Left lung (tissue), 10 donors: Measurements from ENCODE around the gene CCL1. TPM values are rescaled to one million over a fixed set of nuclear protein-coding genes. Genes with fewer than 3 reads are reported as not detected.

Experiments used
- ATAC-seq: fragments of 200-7000 bp; cut with Tn5 transposase; one replicate; pipeline ENCODE4 v1.9.1; 2020; ENCODE audit warnings: moderate library complexity
- DNase-seq, 4 donors: peaks; one replicate each; pipeline ENCODE4 v3.0.0-alpha.2; 2013 to 2020
- H3K27ac ChIP-seq, 2 donors: fragments of 200-600 bp; sonication (generic) in 1 of 2; one replicate each; pipeline versions ENCODE4 v1.5.0 to v1.8.0; 2020 to 2021
- H3K27me3 ChIP-seq, 2 donors: fragments of 200-600 bp; sonication (generic) in 1 of 2; one replicate each; pipeline versions ENCODE4 v1.5.0 to v1.8.0; 2020 to 2021
- H3K36me3 ChIP-seq, 2 donors: fragments of 200-600 bp; sonication (generic) in 1 of 2; one replicate each; pipeline versions ENCODE4 v1.5.0 to v1.8.0; 2020 to 2021
- H3K4me1 ChIP-seq, 2 donors: fragments of 200-600 bp; one replicate each; pipeline ENCODE4 v1.8.0; 2021
- H3K4me3 ChIP-seq, 2 donors: fragments of 200-600 bp; sonication (generic) in 1 of 2; one replicate each; pipeline versions ENCODE4 v1.5.0 to v1.8.0; 2020 to 2021; ENCODE audit warnings: mild to moderate bottlenecking in 1 of 2
- H3K9me3 ChIP-seq, 2 donors: fragments of 200-600 bp; sonication (generic) in 1 of 2; one replicate each; pipeline versions ENCODE4 v1.5.0 to v1.8.0; 2020 to 2021
- CTCF ChIP-seq, 2 donors: fragments of 200-600 bp; sonication (generic) in 1 of 2; IDR thresholded peaks; one replicate each; pipeline versions ENCODE4 v1.5.0 to v1.8.0; 2021; ENCODE audit warnings: antibody characterized with exemption in 2 of 2
- intact Hi-C, 2 donors: fragments of 100-400 bp; cut with DNase I; formaldehyde crosslinking; loops; one replicate each; pipeline versions ENCODE4 v1.11.2 to v1.14.2; 2022
- polyA plus RNA-seq, 6 donors: library from polyadenylated mRNA; unstranded; fragments of 120-200 nt; gene quantifications; one replicate each; pipeline ENCODE4 v1.2.1, GENCODE V29; 2013; ENCODE audit not compliant: insufficient read length in 6 of 6
- total RNA-seq, 2 donors: library from RNA; stranded (reverse); fragmentation: NEBNext Ultra II Directional; extraction: Animal tissue kit (Norgen Biotek cat#: 25700); gene quantifications; one replicate each; pipeline ENCODE4 v1.2.1, GENCODE V29; 2021
- donor health status: DM: no; HTN: yes; CAD: no.
- donor health status: DM: no; HTN: no; CAD: no.

The CCL1 gene
- total and polyA plus RNA-seq, 8 donors = not detected

- H3K4me1 ChIP-seq = peaks cover 0 to 4% of the 10 kb centered on the region in 2 donors
- H3K36me3 ChIP-seq = no peaks in the 10 kb centered on the region
- DNase-seq (peak in 2 of 4 donors; percentile 20 to 45), ATAC-seq (no peak)
- no peak overlapping the region for H3K4me3 ChIP-seq
- no peaks in the 10 kb centered on the region for H3K27me3 ChIP-seq
- no peaks in the 10 kb centered on the region for H3K9me3 ChIP-seq
- intact Hi-C loops = no loop called here
- no peak for TF ChIP-seq CTCF (IDR thresholded peaks at IDR 0.05)
- no peak overlapping the region for H3K27ac ChIP-seq
Measured at GRCh38 chr17:34354637-34355036, 8.4 kb downstream of the CCL1 start.

GRCh38 chr17:34352191-34352590 lies 10.8 kb downstream of the CCL1 start:
- Histone ChIP-seq H3K4me3 (no peak overlapping the region), H3K36me3 (no peaks in the 10 kb centered on the region), H3K27me3 (no peaks in the 10 kb centered on the region), H3K4me1 (peaks cover 0 to 4% of the 10 kb centered on the region in 2 donors), H3K9me3 (no peaks in the 10 kb centered on the region), H3K27ac (no peak overlapping the region)
- no peak for TF ChIP-seq CTCF (IDR thresholded peaks at IDR 0.05)
- DNase-seq (peak in 2 of 4 donors; percentile 64 to 72), ATAC-seq (no peak)
- intact Hi-C loops = no loop called here

GRCh38 chr17:34351096-34351495 lies 11.9 kb downstream of the CCL1 start:
- H3K4me1 ChIP-seq = peaks cover 0 to 2% of the 10 kb centered on the region in 2 donors
- no peak for TF ChIP-seq CTCF (IDR thresholded peaks at IDR 0.05)
- intact Hi-C loops = no loop called here
- H3K27me3 ChIP-seq = no peaks in the 10 kb centered on the region
- H3K9me3 ChIP-seq = no peaks in the 10 kb centered on the region
- DNase-seq (peak in 2 of 4 donors; percentile 52 to 65), ATAC-seq (no peak)
- H3K4me3 ChIP-seq = no peak overlapping the region
- H3K36me3 ChIP-seq = no peaks in the 10 kb centered on the region
- no peak overlapping the region for H3K27ac ChIP-seq

GRCh38 chr17:34349751-34350150 lies 13.3 kb downstream of the CCL1 start:
- intact Hi-C loops = no loop called here

GRCh38 chr17:34347063-34347462 lies 16.0 kb downstream of the CCL1 start:
- intact Hi-C loops = no loop called here
- TF ChIP-seq CTCF (IDR thresholded peaks at IDR 0.05) = no peak
- H3K4me3 ChIP-seq = no peak overlapping the region
- no peaks in the 10 kb centered on the region for H3K9me3 ChIP-seq
- H3K4me1 ChIP-seq = no peaks in the 10 kb centered on the region
- no peak for DNase-seq
- no peaks in the 10 kb centered on the region for H3K36me3 ChIP-seq
- H3K27me3 ChIP-seq = no peaks in the 10 kb centered on the region
- ATAC-seq = no peak
- no peak overlapping the region for H3K27ac ChIP-seq

More at GRCh38 chr17:34349751-34350150, 13.3 kb downstream of the CCL1 start:
- ATAC-seq (no peak), DNase-seq (no peak)
- Histone ChIP-seq H3K9me3 (no peaks in the 10 kb centered on the region), H3K27me3 (no peaks in the 10 kb centered on the region), H3K36me3 (no peaks in the 10 kb centered on the region), H3K4me3 (no peak overlapping the region), H3K4me1 (no peaks in the 10 kb centered on the region), H3K27ac (no peak overlapping the region)
- no peak for TF ChIP-seq CTCF (IDR thresholded peaks at IDR 0.05)
